Measurements from ENCODE around the gene ZIC1.

ZIC1 gene

DNA sequence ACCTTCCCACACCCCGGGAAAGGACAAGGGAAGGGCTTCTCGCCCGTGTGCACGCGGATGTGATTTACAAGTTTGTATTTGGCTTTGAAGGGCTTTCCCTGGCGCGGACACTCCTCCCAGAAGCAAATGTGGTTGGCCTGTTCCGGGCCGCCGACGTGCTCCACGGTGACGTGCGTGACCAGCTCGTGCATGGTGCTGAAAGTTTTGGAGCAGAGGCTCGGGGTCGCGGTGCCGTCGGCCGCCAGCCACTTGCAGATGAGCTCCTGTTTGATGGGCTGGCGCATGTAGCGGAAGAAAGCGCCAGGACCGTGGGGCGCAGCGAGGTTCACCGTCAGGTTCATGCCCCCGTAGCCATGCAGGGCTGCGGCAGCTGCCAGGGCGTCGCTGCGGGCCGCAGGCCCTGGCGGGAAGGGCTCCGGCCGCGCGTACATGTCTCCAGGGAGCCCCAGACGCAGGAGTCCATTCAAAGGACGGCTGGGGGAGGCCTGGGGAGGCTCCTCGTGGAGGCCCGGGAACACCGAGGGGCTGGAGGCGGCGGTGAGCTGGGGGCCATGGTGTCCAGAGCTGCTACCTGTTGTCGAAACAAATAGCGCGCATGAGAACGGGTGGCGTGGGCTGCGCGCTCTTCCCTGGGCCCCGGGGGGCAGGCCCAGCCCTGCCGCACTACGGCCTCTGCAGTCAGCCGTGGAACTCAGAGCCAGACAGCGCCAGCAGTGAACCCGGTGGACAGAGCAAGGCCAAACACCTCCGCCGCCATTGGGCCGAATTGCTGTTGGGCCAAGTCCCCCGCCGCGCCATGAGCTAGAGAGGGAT lies 13.1 kb upstream of the ZIC1 start:
- no peak for DNase-seq (ENCODE audit: low spot score)

DNA sequence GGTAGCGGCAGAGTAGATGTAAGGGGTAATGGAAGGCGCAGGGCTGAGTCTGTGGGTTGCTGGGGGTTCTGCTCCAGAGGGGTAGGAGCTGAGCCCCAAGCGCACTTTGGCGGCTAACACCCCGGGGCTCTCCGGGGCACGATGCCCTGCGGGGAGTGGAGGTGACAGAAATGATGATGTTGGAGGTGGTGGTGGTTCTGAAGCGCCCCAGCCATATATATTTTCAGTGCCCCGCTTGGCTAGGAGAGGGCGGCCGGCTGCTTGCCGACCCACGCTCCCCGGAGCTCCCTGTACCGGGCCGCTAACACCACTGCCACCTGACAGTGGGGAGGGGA lies 12.5 kb upstream of the ZIC1 start:
- no peak for DNase-seq (ENCODE audit: low spot score)

DNA sequence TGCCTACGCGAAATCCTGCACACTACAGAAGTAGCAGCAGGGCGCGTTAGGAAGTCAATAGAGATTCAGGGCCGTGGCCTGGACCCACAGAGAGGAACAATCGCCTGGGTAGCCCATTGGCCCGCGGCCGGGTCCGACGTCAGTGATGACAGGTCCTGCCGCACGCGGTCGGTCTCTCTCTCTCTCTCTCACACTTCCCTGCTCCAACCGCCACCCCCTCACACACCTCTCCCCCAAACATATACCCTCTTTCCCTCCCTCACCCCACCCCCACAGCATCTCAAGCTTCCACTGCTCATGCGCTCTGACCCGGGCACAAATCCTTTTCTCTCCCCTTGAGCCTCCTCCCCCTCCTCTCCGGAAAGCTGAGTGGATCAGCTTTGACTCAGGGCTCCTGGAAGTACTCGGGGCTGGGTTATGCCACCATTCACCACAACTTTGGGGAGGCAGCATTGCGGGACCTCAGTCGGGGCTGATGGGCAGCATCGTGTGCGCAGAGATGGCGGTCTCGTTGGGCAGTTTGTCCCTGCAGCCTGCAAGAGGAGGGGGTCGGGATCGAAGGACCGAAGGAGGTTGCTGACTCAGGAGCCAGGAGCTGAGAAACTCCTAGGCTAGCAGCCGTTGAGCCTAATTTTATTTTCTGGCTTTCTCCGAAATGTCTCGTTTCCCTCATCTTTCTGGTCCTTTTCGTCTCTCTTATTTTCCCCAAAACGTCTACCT lies 11.8 kb upstream of the ZIC1 start:
- DNase-seq (ENCODE audit: low spot score): no peak

- DNase-seq (ENCODE audit: low spot score): no peak
Measured at GRCh38 chr3:147397875-147398812, 11.0 kb upstream of the ZIC1 start.

- peak; percentile 69 for DNase-seq (ENCODE audit: low spot score)
Measured at GRCh38 chr3:147398813-147399534, 10.2 kb upstream of the ZIC1 start.

GRCh38 chr3:147400111-147400510 lies 9.1 kb upstream of the ZIC1 start:
- DNase-seq (ENCODE audit: low spot score): no peak

DNA sequence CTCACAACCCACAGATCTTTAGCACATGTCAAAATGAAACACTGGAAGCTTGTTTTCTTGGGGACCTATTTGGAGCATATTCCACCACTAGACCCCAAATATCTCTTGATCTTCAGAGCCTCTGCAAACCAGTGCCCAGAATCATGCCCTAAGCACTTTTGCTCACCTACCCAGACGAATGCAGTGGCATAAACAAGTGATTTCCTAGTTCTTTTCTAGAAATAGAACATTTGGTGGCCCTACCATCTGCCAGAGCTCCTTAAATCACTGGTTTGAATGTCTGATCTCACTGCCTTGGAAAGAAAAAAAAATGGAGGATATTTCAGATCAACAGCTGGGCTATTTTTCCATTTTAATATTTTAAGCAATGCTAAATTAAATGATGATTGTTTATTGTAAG lies 8.2 kb upstream of the ZIC1 start:
- DNase-seq (ENCODE audit: low spot score): no peak

DNA sequence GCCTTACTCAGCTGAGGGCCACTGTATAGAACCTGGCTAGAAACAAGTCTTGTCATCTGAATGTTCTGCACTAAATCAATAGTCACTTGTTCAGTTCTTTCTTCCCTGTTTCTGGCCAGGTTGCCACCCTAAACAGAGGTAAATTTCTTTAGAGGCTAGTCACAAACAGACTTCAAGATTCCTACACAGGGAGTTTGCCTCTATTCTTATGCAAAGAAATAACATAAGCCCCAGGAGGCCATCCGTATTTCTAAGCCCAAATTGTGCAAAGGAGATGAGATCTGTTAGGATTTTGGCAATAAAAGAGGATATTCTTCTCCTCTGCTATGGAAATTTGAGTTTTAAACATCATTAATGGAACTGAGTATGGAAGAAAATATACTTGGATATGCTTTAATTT lies 7.7 kb upstream of the ZIC1 start:
- no peak for DNase-seq (ENCODE audit: low spot score)

- DNase-seq (ENCODE audit: low spot score): no peak
Measured at GRCh38 chr3:147402159-147402558, 7.0 kb upstream of the ZIC1 start.

DNA sequence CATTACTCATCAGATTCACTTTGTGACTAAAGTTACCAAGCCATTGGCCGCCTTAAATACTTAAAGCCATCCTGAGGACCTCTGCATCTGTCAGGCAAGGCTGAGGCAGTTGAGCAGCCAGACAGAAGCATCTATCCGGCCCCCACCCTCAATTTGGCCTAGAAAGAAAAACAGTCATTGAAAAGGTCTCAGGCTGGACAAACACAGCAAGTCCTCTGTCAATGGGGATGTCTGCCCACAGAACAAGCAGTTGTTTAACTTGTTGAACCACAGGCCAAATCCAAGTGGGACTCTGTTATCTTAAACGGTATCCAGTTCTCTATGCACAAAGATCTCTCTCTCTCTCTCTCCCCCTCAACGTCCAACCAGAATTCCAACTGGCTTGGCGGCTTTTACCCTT lies 5.7 kb upstream of the ZIC1 start:
- DNase-seq (ENCODE audit: low spot score): no peak

- no peak for DNase-seq (ENCODE audit: low spot score)
Measured at GRCh38 chr3:147404000-147404799, 5.0 kb upstream of the ZIC1 start.

GRCh38 chr3:147404800-147405230 lies 4.3 kb upstream of the ZIC1 start:
- no peak for DNase-seq (ENCODE audit: low spot score)

DNA sequence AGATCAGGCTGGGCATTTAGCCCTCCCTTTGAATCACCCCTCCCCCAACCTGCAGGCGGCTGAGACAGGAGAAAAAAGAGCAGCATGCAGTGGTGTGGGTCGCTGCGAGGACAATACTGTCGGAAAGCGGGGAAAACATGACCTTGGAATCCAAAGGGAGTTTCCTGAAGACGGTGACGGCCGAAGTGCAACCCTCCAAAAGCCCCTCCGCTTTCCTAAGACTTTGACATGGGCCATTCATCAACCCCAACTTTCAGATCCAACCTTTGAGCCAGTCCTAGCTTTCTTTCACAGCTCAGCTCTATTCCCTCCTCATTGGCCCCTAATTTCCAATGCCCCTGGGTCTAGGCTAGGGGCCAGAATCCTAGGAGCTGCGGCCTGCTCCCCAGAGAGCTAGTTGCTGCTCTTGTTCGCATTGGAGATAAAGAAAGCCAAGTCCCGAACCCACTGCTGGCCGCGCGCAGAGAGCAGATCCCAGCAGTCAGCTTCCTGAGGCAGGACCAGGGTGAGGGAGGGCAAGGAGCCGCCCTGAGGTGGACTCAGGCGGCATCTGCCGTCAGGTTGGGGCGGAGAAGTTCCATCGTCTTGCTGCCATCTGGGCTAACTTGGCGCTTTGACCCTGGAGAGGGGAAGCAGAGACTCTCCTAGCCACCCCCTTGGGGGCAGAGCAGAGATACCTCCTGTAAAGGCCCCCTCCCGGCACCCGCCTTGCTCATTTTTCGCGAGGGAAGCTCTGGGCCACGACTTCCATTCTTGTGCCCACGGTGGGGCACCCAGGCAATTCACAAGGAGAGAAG lies 3.7 kb upstream of the ZIC1 start:
- DNase-seq (ENCODE audit: low spot score): no peak

GRCh38 chr3:147406028-147406931 lies 2.9 kb upstream of the ZIC1 start, which contains the start of gene ZIC4:
TSS of gene ZIC4 (minus strand) at chr3:147406543. CDS start at chr3:147402797, 3,746 bp downstream.
- DNase-seq (ENCODE audit: low spot score): no peak

DNA sequence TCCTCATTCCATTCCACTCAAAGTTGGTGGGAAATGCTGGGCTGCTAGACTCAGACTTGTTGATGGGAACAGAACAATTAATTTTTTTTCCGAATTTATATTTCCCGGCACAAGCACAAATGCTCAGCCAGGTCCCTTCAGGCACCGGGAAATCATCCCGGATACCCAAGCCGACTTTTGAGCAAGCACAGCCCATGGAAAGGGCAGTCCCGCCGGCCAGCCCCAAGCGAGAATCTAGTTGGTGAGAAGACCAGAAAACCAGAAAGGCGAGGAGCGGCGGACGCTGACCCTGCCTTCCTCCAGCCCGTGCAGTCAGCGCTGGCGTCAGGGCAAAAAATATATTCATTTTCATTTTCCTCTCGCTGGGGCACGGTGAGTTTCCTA lies 2.1 kb upstream of the ZIC1 start:
- DNase-seq (ENCODE audit: low spot score): no peak

DNA sequence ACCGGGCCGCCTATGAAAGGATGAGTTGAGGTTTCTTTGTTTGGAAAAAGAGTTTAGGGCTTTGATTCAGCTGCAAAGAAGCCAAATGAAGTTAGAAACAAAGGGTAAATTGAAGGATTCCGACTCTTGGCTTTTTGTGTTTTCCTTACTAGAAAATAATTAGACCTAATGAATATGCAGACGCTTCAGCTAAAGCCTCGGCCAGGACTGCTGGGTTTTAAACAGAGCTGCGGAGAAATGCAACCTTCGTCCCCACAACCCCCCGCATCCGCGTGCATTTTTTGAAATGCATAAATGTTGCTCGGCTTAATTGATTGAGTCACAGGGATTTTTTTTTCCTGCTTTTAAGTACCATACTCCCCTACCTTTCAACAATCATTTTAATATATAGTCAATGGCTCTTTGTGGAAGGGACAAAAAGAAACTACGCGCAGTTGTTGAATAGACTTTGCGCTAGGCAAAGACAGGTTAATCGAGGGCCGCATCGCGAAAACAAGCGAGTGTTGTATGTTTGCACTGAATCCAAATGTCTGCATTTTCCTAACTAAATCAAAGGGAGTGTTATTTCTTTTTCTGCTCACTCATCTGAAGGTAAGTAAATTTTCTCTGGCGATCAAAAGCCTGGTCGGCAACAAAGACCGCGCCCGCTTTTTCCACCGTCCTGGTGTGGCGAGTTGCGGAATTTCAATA lies 1.5 kb upstream of the ZIC1 start:
- DNase-seq (ENCODE audit: low spot score): no peak

DNA sequence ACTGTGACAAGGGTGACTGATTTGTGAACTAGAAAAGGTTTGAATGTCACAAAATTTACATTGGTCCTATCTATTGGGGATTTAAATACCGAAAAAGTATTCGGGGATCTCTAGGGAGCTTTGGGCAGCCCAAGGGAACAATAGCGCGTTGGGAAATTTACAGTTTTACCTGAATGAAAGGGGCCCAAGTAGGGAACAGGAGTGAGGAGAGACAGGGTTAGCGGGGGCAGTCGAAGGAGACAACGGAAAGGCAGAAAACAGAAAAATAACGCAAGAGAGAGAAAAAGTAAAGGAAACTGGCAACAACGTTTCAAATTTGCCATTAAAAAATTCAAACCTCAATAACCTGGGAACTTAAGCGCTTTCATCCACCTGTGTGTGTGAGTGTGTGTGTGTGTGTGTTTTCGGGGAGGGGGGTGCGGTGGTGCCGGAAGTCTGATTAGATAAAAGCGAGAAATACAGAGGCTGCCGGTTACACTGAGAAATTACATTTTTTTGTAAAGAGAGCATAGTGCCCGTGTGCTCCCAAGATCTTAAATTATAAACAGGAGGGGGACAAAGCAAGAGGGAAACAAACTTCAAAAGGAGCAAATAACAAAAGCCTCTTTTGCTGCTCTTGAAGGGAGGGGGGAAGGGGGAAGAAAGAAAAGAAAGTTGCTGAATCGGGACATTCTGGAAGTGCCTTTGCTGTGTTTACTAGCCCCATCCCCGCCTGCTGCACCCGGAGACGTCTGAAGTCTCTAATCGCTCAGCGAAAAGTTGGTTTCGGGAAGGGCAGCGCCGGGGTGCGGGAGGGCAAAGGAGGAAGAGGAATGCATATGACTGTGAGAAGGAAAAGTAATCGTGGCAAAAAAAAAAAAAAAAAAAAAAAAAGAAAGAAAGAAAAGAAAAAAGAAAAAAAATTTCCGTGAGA lies 721 bp upstream of the ZIC1 start:
- DNase-seq (ENCODE audit: low spot score): no peak
